HepG2 (cell line): ENCODE results near the gene BBC3. TPM values are rescaled to one million over a fixed set of nuclear protein-coding genes. Genes with fewer than 3 reads are reported as not detected.

Experiments used
- ADNP ChIP-seq: sonication (generic); formaldehyde crosslinking; IDR thresholded peaks from 2 replicates; pipeline ENCODE4 v1.4.0; 2020; ENCODE audit warnings: missing genetic modification reagents
- ARNTL ChIP-seq: sonication (generic); formaldehyde crosslinking; IDR thresholded peaks from 2 replicates; pipeline ENCODE4 v1.4.0; 2020; ENCODE audit warnings: mild to moderate bottlenecking, missing genetic modification reagents
- BORCS8-MEF2B ChIP-seq: sonication (generic); formaldehyde crosslinking; IDR thresholded peaks from 2 replicates; pipeline ENCODE4 v1.8.0; 2022; ENCODE audit warnings: mild to moderate bottlenecking, missing genetic modification reagents
- CBX2 ChIP-seq, 2 experiments: fragments of 200-600 bp in 1 of 2; sonication (generic); formaldehyde crosslinking in 1 of 2; IDR thresholded peaks; 2 replicates each; pipeline versions ENCODE4 v1.7.0 to v1.8.1; 2018 to 2022; ENCODE audit warnings: low read depth in 2 of 2, low read length in 1 of 2, mild to moderate bottlenecking in 1 of 2, missing genetic modification reagents in 1 of 2
- CENPBD1 ChIP-seq: sonication (generic); formaldehyde crosslinking; IDR thresholded peaks from 2 replicates; pipeline ENCODE4 v1.8.0; 2022; ENCODE audit warnings: missing genetic modification reagents, low read depth, mild to moderate bottlenecking, borderline replicate concordance
- EZH2 ChIP-seq: conservative IDR thresholded peaks from 2 replicates; pipeline ENCODE4 v1.6.1; 2012; ENCODE audit warnings: mild to moderate bottlenecking, low read depth, low read length, moderate library complexity
- GFI1 ChIP-seq: sonication (generic); formaldehyde crosslinking; IDR thresholded peaks from 2 replicates; pipeline ENCODE4 v1.5.0; 2020; ENCODE audit warnings: missing genetic modification reagents, mild to moderate bottlenecking, borderline replicate concordance
- HMGA1 ChIP-seq: sonication (generic); formaldehyde crosslinking; conservative IDR thresholded peaks from 2 replicates; pipeline ENCODE4 v1.4.0; 2020; ENCODE audit warnings: missing genetic modification reagents
- MXD4 ChIP-seq: IDR thresholded peaks from 2 replicates; pipeline ENCODE4 v1.6.1; 2016; ENCODE audit warnings: mild to moderate bottlenecking, missing biosample characterization, missing genetic modification reagents
- POLR2A ChIP-seq, 2 experiments: IDR thresholded peaks; 2 replicates each; pipeline ENCODE4 v1.6.1; 2011; ENCODE audit warnings: low read depth in 2 of 2, low read length in 2 of 2, mild to moderate bottlenecking in 1 of 2, moderate library complexity in 1 of 2; ENCODE audit not compliant: insufficient read depth in 1 of 2
- POLR2G ChIP-seq: fragments of 200-400 bp; formaldehyde crosslinking; IDR thresholded peaks from 2 replicates; pipeline ENCODE4 v1.6.1; 2018; ENCODE audit warnings: mild to moderate bottlenecking, low read depth, low read length, moderate library complexity
- RFX5 ChIP-seq: IDR thresholded peaks from 2 replicates; pipeline ENCODE4 v1.6.1; 2011; ENCODE audit warnings: low read depth, low read length, improper control_type of control experiment
- RFXANK ChIP-seq: IDR thresholded peaks from 2 replicates; pipeline ENCODE4 v1.6.1; 2016
- SPEN ChIP-seq: sonication (generic); formaldehyde crosslinking; IDR thresholded peaks from 2 replicates; pipeline ENCODE4 v1.5.1; 2020; ENCODE audit warnings: low read depth, mild to moderate bottlenecking, missing genetic modification reagents
- TCF7L2 ChIP-seq: IDR thresholded peaks from 2 replicates; pipeline ENCODE4 v1.6.1; 2011; ENCODE audit warnings: mild to moderate bottlenecking, low read depth, low read length, moderate library complexity
- TEAD3 ChIP-seq: optimal IDR thresholded peaks from 2 replicates; pipeline ENCODE3; 2016; ENCODE audit warnings: borderline replicate concordance
- ZBTB4 ChIP-seq: sonication (generic); formaldehyde crosslinking; IDR thresholded peaks from 2 replicates; pipeline ENCODE4 v1.4.0; 2020; ENCODE audit warnings: missing genetic modification reagents, mild to moderate bottlenecking, borderline replicate concordance
- ZNF180 ChIP-seq: sonication (generic); formaldehyde crosslinking; IDR thresholded peaks from 2 replicates; pipeline ENCODE4 v1.4.0; 2020; ENCODE audit warnings: low read depth, missing genetic modification reagents, borderline replicate concordance
- ZNF274 ChIP-seq: sonication (generic); formaldehyde crosslinking; IDR thresholded peaks from 2 replicates; pipeline ENCODE4 v1.5.1; 2020; ENCODE audit warnings: mild to moderate bottlenecking, missing genetic modification reagents
- ZNF383 ChIP-seq: sonication (generic); formaldehyde crosslinking; IDR thresholded peaks from 2 replicates; pipeline ENCODE4 v1.4.0; 2020; ENCODE audit warnings: missing genetic modification reagents, mild to moderate bottlenecking, borderline replicate concordance
- ZNF530 ChIP-seq: sonication (generic); formaldehyde crosslinking; IDR thresholded peaks from 2 replicates; pipeline ENCODE4 v1.5.0; 2020; ENCODE audit warnings: low read depth, mild to moderate bottlenecking, missing genetic modification reagents
- ZNF776 ChIP-seq: sonication (generic); formaldehyde crosslinking; IDR thresholded peaks from 2 replicates; pipeline ENCODE4 v1.4.0; 2020; ENCODE audit warnings: mild to moderate bottlenecking, missing genetic modification reagents
- polyA plus RNA-seq, 8 experiments: library from polyadenylated mRNA; depleted of rRNA in 3 of 8; stranded (reverse) in 7 of 8; unstranded in 1 of 8; fragments of >200 nt; fragmentation: Illumina TruSeq in 4 of 8; extraction: Trizol in 4 of 8; gene quantifications; 2 replicates each; pipeline versions ENCODE4 v1.2.1 to v1.2.3, GENCODE V29; 2011 to 2016; ENCODE audit warnings: low read depth in 4 of 8, missing spikeins in 1 of 8, mixed read lengths in 1 of 8; ENCODE audit not compliant: insufficient read depth in 1 of 8
- total RNA-seq, 5 experiments: library from RNA; depleted of rRNA; stranded (reverse); fragments of >200 nt; fragmentation: Illumina TruSeq; extraction: Trizol; gene quantifications; 2 replicates each; pipeline ENCODE4 v1.2.3, GENCODE V29; 2016; ENCODE audit warnings: low read depth in 1 of 5
- TF ChIP-seq, protein P1 (sequence below): sonication (generic); formaldehyde crosslinking; IDR thresholded peaks from 2 replicates; pipeline ENCODE4 v1.8.1; 2023; ENCODE audit warnings: mild to moderate bottlenecking, moderate library complexity, missing genetic modification reagents
- TF ChIP-seq, protein P2 (sequence below): sonication (generic); formaldehyde crosslinking; IDR thresholded peaks from 2 replicates; pipeline ENCODE4 v1.4.0; 2020; ENCODE audit warnings: missing genetic modification reagents

Gene BBC3
- total and polyA plus RNA-seq, 2 of the 13 experiments (the other 11 are each of a cell fraction or from before 2014, with no cell fraction given): 6.1 to 8.8 TPM

DNA sequence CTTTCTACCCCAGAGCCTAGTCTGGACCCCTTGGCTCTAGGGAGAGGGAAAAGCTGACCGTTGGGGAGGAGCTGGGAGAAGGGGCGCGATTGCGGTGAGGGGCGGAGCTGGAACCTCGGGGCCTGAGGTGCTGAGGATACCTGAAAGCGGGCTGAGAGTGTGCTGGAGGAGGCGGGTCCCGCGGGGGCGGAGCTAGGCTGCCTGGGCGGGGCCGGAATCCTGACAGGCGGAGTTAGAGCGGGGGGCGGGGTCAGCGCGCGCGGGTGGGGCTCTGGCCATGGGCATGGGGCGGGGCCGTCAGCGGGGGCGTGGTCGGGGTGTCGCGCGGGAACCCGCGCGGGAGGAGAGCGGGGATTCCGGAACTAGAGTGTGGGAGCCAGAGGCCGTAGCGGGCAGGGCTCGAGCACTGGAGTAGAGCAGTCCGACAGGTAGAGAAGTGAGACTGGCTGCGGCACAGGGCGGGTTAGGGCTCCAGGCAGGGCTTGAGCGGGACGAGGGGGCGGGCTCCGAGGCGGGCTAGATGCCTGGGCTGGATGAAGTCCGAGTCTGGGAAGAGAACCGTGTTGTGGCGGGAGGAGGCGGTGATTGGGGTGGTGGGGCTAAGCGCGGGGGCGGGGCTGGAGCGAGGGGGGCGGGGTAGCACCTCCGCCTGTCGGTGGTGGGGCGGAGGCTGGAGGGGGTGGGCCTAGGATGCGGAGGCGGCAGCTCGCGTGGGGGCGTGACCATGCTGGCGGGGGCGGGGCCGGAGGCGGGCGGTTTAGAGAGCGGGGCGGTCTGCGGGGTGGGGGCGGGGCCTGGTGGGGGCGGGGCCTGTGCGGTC is 43.3 kb upstream of the BBC3 start, which contains the start of gene INAFM1 (continued):
- TF ChIP-seq ZBTB4 (CRISPR knock-in tag): no peak
- TF ChIP-seq, protein P1, sequence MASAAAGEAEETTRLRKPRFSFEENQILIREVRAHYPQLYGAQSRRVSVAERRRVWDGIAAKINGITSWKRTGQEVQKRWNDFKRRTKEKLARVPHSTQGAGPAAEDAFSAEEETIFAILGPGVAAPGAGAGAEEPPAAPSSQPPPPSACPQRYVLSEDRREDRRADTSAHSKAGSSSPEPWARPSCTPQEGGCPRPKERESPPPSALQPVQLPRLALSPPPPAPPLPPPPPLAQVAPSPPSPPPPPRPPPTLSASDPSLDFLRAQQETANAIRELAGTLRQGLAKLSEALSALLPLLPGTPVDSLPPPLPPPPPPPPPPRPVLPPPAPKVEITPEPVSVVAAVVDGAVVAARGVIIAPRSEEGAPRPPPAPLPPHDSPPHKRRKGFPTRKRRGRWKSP (CRISPR knock-in tag): no peak
- TF ChIP-seq ARNTL: no peak
- TF ChIP-seq ZNF383: no peak
- TF ChIP-seq ADNP (CRISPR knock-in tag): no peak
- 0 out of 2 replicates have a peak, but pooled peaks have one; percentile 2 for TF ChIP-seq GFI1 (CRISPR knock-in tag)
- peak; percentile 25; the same call in 1 of the 2 replicates for TF ChIP-seq POLR2G
- TF ChIP-seq ZNF530: no peak
- TF ChIP-seq SPEN: 0 out of 2 replicates have a peak, but pooled peaks have one; percentile 41
- TF ChIP-seq BORCS8-MEF2B (CRISPR knock-in tag): peak; percentile 13; the same call in 1 of the 2 replicates
- TF ChIP-seq CBX2 (IDR thresholded peaks at IDR 0.05; ENCODE audit: low read depth, low read length): no peak
- no peak for TF ChIP-seq CBX2 (CRISPR knock-in tag; IDR thresholded peaks at IDR 0.05; ENCODE audit: low read depth)
- TF ChIP-seq MXD4 (CRISPR knock-in tag): no peak
- TF ChIP-seq ZNF180 (CRISPR knock-in tag): no peak
- no peak for TF ChIP-seq EZH2
- no peak for TF ChIP-seq TEAD3 (CRISPR knock-in tag)
- no peak for TF ChIP-seq ZNF274 (CRISPR knock-in tag)
- no peak for TF ChIP-seq RFXANK
- no peak for TF ChIP-seq HMGA1 (CRISPR knock-in tag)
- no peak for TF ChIP-seq TCF7L2
- TF ChIP-seq CENPBD1 (CRISPR knock-in tag): no peak
- TF ChIP-seq, protein P2, sequence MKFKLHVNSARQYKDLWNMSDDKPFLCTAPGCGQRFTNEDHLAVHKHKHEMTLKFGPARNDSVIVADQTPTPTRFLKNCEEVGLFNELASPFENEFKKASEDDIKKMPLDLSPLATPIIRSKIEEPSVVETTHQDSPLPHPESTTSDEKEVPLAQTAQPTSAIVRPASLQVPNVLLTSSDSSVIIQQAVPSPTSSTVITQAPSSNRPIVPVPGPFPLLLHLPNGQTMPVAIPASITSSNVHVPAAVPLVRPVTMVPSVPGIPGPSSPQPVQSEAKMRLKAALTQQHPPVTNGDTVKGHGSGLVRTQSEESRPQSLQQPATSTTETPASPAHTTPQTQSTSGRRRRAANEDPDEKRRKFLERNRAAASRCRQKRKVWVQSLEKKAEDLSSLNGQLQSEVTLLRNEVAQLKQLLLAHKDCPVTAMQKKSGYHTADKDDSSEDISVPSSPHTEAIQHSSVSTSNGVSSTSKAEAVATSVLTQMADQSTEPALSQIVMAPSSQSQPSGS (CRISPR knock-in tag): no peak
- no peak for TF ChIP-seq ZNF776
- no peak for TF ChIP-seq RFX5
- TF ChIP-seq POLR2A (IDR thresholded peaks at IDR 0.05; ENCODE audit: insufficient read depth in 1 of 2, low read depth in 2 of 2, low read length in 2 of 2): peak; percentile 60 to 78
